ENCODE measurements around the gene PDE5A. TPM values are rescaled to one million over a fixed set of nuclear protein-coding genes. Genes with fewer than 3 reads are reported as not detected.

PDE5A gene
- total and polyA plus RNA-seq, 10 of the 15 experiments (the other 5 are each of a cell fraction or from before 2014, with no cell fraction given), result under 0.01 to 3.9 (median 0.26) TPM; not detected in 1

GRCh38 chr4:119665752-119666151 is 37.1 kb upstream of the PDE5A start:
- TF ChIP-seq BACH1 (IDR thresholded peaks at IDR 0.05; ENCODE audit: borderline replicate concordance), result 0 out of 2 replicates have a peak, but pooled peaks have one; percentile 34
- TF ChIP-seq KAT2A (conservative IDR thresholded peaks at IDR 0.05; ENCODE audit: control insufficient read depth, low read depth, low read length), result no peak
- TF ChIP-seq PBX3 (IDR thresholded peaks at IDR 0.05; ENCODE audit: insufficient replicate concordance, low read depth, low read length), result no peak
- TF ChIP-seq GABPA (IDR thresholded peaks at IDR 0.05; ENCODE audit: low read depth), result no peak
- no peak for TF ChIP-seq RUNX3 (IDR thresholded peaks at IDR 0.05; ENCODE audit: low read length)
- no peak for TF ChIP-seq CBX3 (IDR thresholded peaks at IDR 0.05; ENCODE audit: borderline replicate concordance, low read depth)
- TF ChIP-seq PRDM15 (CRISPR knock-in tag; IDR thresholded peaks at IDR 0.05), result no peak
- no peak for FAIRE-seq
- ATAC-seq, result no peak
- ChIA-PET POLR2A (no interaction called here), RAD21 (ENCODE audit: unreplicated experiment) (no interaction called here), CTCF (interaction anchor here (0.7 to 1.1 kb wide), 2 partner anchors 10 to 27 kb away, joined by 3 to 4 read pairs; no protein-coding TSS in a partner anchor), SMC1A (ENCODE audit: uncharacterized antibody, unreplicated experiment) (interaction anchor here (0.6 kb wide), 1 partner anchor 24 kb away, joined by 3 read pairs; no protein-coding TSS in a partner anchor)
- no TSS peak for BruUV-seq (replicated peaks)
- H3K36me3 ChIP-seq (ENCODE audit: control insufficient read depth in 2 of 2, insufficient read depth in 2 of 2, low read length in 1 of 2), result no peaks in the 10 kb centered on the region
- no peaks in the 10 kb centered on the region for H4K20me1 ChIP-seq (ENCODE audit: control insufficient read depth, insufficient read depth)
- WGBS (ENCODE audit: insufficient coverage, insufficient replicate concordance, low lambda C conversion rate, missing lambda C conversion rate), result 41% methylated on average over 2 of the region's 2 CpGs
- in situ Hi-C loops (cut with MboI), result no loop called here
- no peaks in the 10 kb centered on the region for H3K79me2 ChIP-seq (ENCODE audit: control insufficient read depth, insufficient read depth, low read length)
- no peak overlapping the region for H3K4me3 ChIP-seq
- H3K27me3 ChIP-seq (replicated peaks in 1 of 2; ENCODE audit: control insufficient read depth in 2 of 2, insufficient read depth in 2 of 2, low read length in 1 of 2), result no peaks in the 10 kb centered on the region
- DNase-seq (ENCODE audit: low read depth, low spot score), result no peak
- H3K9ac ChIP-seq (ENCODE audit: control insufficient read depth, insufficient read depth, low read length), result no peak overlapping the region
- no peak overlapping the region for H3K27ac ChIP-seq (ENCODE audit: control insufficient read depth, insufficient read depth)
- no peak overlapping the region for H2AFZ ChIP-seq (ENCODE audit: control insufficient read depth, low read depth, low read length)
- no peak overlapping the region for H3K4me2 ChIP-seq (ENCODE audit: control insufficient read depth, insufficient read depth)
- H3K4me1 ChIP-seq (ENCODE audit: control insufficient read depth, insufficient read depth, low read length), result peaks cover 3% of the 10 kb centered on the region; the same call in 1 of the 2 replicates
- H3K9me3 ChIP-seq (replicated peaks; ENCODE audit: control insufficient read depth, insufficient read depth, low read length), result no peaks in the 10 kb centered on the region
- intact Hi-C loops (cut with micrococcal nuclease; ENCODE audit: unreplicated experiment), result no loop called here

Data from GM12878 (cell line).